ENCODE results near the gene FXYD3.
"Not testable (repeated sequence)": the region's sequence is repeated elsewhere in the genome, so short reads cannot be mapped to it uniquely, and the experiment has no call there.

FXYD3 gene

DNA sequence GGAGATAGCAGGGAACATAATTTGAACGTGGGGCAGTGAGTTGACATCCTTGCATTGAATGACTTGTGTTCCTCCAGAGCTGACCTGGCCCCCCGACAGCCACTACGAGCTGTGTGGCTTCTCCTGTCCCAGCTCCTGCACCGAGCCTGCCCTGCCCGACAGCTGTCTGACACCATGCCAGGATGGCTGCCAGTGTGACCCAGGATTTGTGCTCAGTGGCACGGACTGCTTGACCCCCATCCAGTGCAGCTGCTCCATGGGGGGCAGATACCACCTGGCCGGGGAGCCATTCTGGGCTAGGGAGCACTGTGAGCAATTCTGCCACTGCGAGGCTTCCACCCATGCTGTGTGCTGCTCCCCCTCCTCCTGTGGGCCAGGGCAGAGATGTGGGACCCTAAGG is 29.2 kb upstream of the FXYD3 start:
- DNase-seq (ENCODE audit: low read depth in 3 of 3): no peak

DNA sequence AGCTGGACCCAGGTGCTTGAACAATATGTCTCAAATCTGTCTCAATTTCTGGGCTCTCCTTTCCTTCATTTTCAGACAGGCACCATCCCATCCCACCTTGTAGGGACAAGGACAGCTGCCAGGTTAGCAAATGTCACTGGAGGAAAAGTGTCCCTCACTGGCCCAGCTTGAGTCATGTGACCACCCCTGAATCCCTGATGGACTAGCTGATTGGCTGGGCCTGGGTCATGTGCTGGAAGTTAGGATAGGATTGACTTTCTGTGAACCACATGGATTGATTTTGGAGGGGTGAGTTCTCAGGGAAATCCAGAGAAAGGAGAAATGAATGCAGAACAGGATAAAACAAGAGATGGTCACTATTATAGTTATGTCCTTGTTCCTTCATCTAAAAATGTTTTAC is 28.2 kb upstream of the FXYD3 start:
- DNase-seq (ENCODE audit: low read depth in 3 of 3): no peak

GRCh38 chr19:35088131-35088913 is 27.3 kb upstream of the FXYD3 start:
- no peak for DNase-seq (ENCODE audit: low read depth in 3 of 3)

GRCh38 chr19:35089554-35089953 is 26.1 kb upstream of the FXYD3 start:
- no peak for DNase-seq (ENCODE audit: low read depth in 3 of 3)

GRCh38 chr19:35090160-35090505 is 25.5 kb upstream of the FXYD3 start:
- no peak for DNase-seq (ENCODE audit: low read depth in 3 of 3)

- DNase-seq (ENCODE audit: low read depth in 3 of 3): peak in 2 of 3 donors; percentile 24 to 44
These were observed 25.0 kb upstream of the FXYD3 start for GRCh38 chr19:35090506-35091214.

- DNase-seq (ENCODE audit: low read depth in 3 of 3): no peak
These were observed 22.2 kb upstream of the FXYD3 start for GRCh38 chr19:35093430-35093829.

GRCh38 chr19:35093941-35094647 is 21.5 kb upstream of the FXYD3 start:
- no peak for DNase-seq (ENCODE audit: low read depth in 3 of 3)

GRCh38 chr19:35094656-35095055 is 21.0 kb upstream of the FXYD3 start:
- no peak for DNase-seq (ENCODE audit: low read depth in 3 of 3)

- no peak for DNase-seq (ENCODE audit: low read depth in 3 of 3)
These were observed 19.8 kb upstream of the FXYD3 start for GRCh38 chr19:35095667-35096368.

GRCh38 chr19:35098413-35099049 is 17.1 kb upstream of the FXYD3 start:
- no peak for DNase-seq (ENCODE audit: low read depth in 3 of 3)

- DNase-seq (ENCODE audit: low read depth in 3 of 3): no peak
These were observed 16.3 kb upstream of the FXYD3 start for GRCh38 chr19:35099155-35099896.

DNA sequence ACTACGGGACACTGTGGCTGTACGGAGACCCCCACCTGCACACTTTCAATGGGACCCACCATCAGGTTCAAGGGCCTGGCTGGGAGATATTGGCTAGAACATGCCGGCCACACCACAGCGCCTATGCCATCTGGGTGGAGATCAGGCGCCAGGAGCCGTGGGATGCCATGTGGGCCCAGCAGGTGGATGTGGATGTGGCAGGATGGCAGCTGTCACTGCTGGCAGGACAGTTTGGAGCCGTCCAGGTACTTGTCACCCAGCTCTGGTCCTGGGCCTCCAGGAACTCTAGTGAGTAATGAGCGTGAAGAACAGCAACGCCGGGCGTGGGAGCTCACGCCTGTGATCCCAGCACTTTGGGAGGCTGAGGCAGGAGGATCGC is 15.7 kb upstream of the FXYD3 start:
- no peak for DNase-seq (ENCODE audit: low read depth in 3 of 3)

GRCh38 chr19:35100588-35101533 is 14.8 kb upstream of the FXYD3 start:
- DNase-seq (ENCODE audit: low read depth in 3 of 3): no peak

GRCh38 chr19:35101949-35102348 is 13.7 kb upstream of the FXYD3 start:
- DNase-seq (ENCODE audit: low read depth in 3 of 3): not testable (repeated sequence)

DNA sequence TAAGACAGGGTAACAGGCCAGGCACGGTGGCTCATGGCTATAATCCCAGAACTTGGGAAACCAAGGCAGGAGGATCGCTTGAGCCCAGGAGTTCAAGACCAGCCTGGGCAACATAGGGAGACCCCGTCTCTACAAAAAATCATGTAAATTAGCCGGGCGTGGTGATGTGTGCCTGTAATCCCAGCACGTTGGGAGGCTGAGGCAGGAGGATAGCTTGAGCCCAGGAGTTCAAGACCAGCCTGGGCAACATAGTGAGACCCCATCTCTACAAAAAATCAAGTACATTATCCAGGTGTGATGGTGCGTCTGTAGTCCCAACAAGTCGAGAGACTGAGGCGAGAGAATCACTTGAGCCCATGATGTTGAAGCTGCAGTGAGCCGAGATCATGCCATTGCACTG is 12.0 kb upstream of the FXYD3 start:
- not testable (repeated sequence) for DNase-seq (ENCODE audit: low read depth in 3 of 3)

- no peak for DNase-seq (ENCODE audit: low read depth in 3 of 3)
These were observed 11.3 kb upstream of the FXYD3 start for GRCh38 chr19:35104361-35104760.

GRCh38 chr19:35105047-35105410 is 10.6 kb upstream of the FXYD3 start:
- no peak for DNase-seq (ENCODE audit: low read depth in 3 of 3)

DNA sequence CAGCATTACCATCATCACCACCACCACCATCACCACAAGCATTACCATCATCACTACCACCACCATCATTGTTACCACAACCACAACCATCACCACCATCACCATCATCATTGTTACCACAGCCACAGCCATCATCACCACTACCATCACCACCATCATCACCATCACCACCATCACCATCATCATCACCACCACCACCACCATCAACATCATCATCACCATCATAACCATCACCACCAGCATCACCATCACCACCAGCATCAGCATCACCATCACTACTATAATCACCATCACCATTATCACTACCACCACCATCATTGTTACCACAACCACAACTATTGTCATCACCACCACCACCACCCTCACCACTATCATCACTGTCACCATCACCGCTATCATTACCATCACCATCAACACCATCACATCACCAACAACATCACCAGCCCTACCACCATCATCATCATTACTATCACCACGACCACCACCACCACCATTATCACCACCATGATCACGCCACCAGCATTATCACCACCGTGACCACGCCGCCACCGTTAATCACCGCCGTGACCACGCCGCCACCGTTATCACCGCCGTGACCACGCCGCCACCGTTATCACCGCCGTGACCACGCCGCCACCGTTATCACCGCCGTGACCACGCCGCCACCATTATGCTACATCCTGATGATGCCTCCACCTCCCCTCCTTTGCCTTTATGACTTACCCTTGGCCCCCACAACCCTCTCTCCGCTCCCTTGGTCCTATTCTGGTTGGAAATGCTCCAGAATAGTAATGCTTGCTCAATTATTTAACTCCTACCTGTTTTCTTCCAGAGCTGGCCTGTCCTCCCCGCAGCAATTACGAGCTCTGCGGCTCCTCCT is 10.0 kb upstream of the FXYD3 start:
- no peak for DNase-seq (ENCODE audit: low read depth in 3 of 3)
